IPS DF 6.9 (cell line): ENCODE data around the gene RPS6KC1.
"Not testable (repeated sequence)": the region's sequence is repeated elsewhere in the genome, so short reads cannot be mapped to it uniquely, and the experiment has no call there.

Experiments
- DNase-seq: peaks from one replicate; pipeline ENCODE4 v3.0.0-alpha.2; 2013; ENCODE audit warnings: low read depth, low spot score
- H3K27ac ChIP-seq: one replicate; pipeline ENCODE4 v1.5.1; 2013; ENCODE audit warnings: low read length, control low read depth
- H3K27me3 ChIP-seq: 2 replicates; pipeline ENCODE4 v1.6.1; 2013; ENCODE audit warnings: mild to moderate bottlenecking, low read length; ENCODE audit not compliant: control insufficient read depth, insufficient read depth
- H3K36me3 ChIP-seq: 2 replicates; pipeline ENCODE4 v1.6.1; 2013; ENCODE audit warnings: low read length; ENCODE audit not compliant: control insufficient read depth, insufficient read depth
- H3K4me1 ChIP-seq: 2 replicates; pipeline ENCODE4 v1.6.1; 2013; ENCODE audit warnings: low read length; ENCODE audit not compliant: control insufficient read depth, insufficient read depth
- H3K4me3 ChIP-seq: 2 replicates; pipeline ENCODE4 v1.5.1; 2013; ENCODE audit warnings: mild to moderate bottlenecking, low read length
- H3K9me3 ChIP-seq: 2 replicates; pipeline ENCODE4 v1.6.1; 2013; ENCODE audit warnings: low read length, inconsistent platforms; ENCODE audit not compliant: control insufficient read depth, insufficient read depth
- WGBS: extraction: QIAGEN DNeasy Blood & Tissue Kit; methylation state at CpG from one replicate; pipeline ENCODE4 v1.1.7; 2013; ENCODE audit warnings: mixed read lengths, missing lambda C conversion rate; ENCODE audit not compliant: insufficient read length, insufficient coverage; 5-methylcytosine and 5-hydroxymethylcytosine counted together

RPS6KC1 gene

DNA sequence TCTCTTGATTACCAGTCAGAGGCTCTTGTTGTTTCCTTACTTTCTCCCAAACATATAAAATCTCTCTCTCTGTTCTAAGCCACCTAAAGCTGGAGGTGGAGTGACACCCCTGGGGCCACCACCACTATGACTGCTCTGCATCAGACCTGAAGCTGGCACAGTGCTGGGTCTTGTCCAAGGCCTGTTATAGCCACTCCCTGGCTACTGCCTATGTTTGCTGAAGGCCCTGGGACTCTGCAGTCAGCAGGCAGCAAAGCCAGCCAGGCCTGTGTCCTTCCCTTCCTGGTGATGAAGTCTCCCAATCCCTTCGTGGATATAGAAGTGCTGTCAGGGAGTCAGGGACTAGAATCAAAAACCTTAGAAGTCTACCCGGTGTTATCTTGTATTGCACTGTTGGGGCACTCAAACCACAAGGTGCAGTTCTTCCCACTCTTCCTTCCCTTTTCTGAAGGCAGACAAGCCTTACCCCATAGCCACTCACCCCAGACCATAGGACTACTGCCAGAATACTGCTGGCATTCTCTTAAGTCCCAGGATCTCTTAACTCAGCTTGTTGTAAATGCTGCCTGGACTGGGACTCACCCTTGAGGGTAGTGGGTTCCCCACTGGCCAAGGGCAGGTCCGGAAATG lies 103.1 kb downstream of the RPS6KC1 start:
- no peaks in the 10 kb centered on the region for H3K36me3 ChIP-seq
- no CpG with 5 or more reads among the region's 3 CpGs for WGBS
- DNase-seq, result no peak
- no peaks in the 10 kb centered on the region for H3K9me3 ChIP-seq
- H3K4me3 ChIP-seq, result no peak overlapping the region
- H3K27ac ChIP-seq, result no peak overlapping the region
- H3K27me3 ChIP-seq, result no peaks in the 10 kb centered on the region
- no peaks in the 10 kb centered on the region for H3K4me1 ChIP-seq

DNA sequence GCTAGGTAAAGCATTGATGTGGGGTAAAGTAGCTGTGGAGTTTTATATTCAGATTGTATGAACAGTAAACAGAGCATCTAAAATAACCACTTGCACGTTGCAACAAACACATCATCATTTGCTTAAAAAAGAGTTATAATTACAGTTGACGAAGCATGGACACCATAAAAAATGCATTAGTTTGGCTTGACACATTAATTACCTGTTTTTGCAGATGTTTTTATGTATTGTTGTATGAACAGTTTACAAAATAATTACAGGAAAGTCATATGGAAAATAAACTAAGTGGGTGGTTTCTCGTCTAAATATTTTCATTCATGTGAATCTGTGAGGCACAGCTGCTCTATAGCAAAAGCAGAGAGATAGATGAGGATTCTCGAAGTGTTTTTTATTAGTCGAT lies 108.3 kb downstream of the RPS6KC1 start:
- H3K9me3 ChIP-seq, result no peaks in the 10 kb centered on the region
- no peaks in the 10 kb centered on the region for H3K27me3 ChIP-seq
- DNase-seq, result no peak
- no CpG with 5 or more reads among the region's 5 CpGs for WGBS
- H3K4me1 ChIP-seq, result no peaks in the 10 kb centered on the region
- no peak overlapping the region for H3K27ac ChIP-seq
- H3K4me3 ChIP-seq, result no peak overlapping the region
- no peaks in the 10 kb centered on the region for H3K36me3 ChIP-seq

DNA sequence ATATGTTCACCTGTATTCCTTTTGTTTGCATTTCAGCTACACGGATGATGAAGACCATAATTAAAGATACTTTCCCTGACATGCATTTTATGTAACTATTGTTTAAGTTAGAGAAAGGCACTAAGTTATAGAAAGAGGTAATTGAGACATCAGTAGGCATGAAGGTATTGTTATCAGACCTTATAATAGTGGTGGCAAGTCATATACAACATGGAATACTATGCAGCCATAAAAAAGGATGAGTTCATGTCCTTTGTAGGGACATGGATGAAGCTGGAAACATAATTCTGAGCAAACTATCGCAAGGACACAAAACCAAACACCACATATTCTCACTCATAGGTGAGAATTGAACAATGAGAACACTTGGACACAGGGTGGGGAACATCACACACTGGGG lies 109.4 kb downstream of the RPS6KC1 start:
- H3K36me3 ChIP-seq, H3K27me3 ChIP-seq, H3K27ac ChIP-seq, DNase-seq, H3K4me3 ChIP-seq, H3K9me3 ChIP-seq, H3K4me1 ChIP-seq: not testable (repeated sequence)
- whole genome bisulfite sequencing, result no CpG with 5 or more reads among the region's 2 CpGs

DNA sequence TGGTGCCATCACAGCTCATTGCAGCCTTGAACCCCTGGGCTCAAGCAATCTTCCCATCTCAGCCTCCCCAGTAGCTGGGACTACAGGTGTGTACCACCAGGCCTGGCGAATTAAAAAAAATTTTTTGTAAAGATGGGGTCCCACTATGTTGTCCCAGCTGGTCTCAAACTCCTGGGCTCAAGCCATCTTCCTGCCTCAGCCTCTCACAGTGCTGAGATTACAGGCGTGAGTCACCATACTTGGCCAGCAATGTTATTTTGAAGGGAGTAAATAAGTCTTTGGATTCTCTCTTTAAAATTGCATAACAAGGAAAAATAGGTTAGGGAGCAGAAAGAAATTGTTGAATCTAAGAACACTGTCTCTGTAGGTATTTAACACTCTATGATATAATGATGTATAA lies 111.3 kb downstream of the RPS6KC1 start:
- no peak overlapping the region for H3K4me3 ChIP-seq
- H3K36me3 ChIP-seq, result no peaks in the 10 kb centered on the region
- no peak for DNase-seq
- H3K27ac ChIP-seq, result no peak overlapping the region
- no peaks in the 10 kb centered on the region for H3K4me1 ChIP-seq
- H3K9me3 ChIP-seq, result no peaks in the 10 kb centered on the region
- no CpG with 5 or more reads among the region's 2 CpGs for WGBS
- H3K27me3 ChIP-seq, result no peaks in the 10 kb centered on the region

DNA sequence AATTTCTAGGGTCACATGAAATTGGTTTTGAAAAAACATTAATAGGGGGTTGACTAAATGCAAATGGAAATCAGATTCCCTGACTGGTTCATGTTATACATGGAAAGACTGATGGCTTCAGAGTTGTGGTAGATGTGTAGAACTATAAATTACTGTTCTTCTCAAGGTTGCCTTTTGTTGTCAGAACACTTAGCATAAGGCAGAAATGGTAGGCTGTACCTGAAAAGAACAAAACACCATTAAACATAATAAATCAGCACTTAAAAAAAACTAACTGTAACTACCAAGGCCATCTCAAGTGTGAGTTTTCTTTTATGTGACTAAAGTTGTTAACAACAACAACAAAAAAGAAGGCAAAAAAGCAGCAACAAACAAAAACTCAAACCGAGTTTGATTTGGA lies 111.8 kb downstream of the RPS6KC1 start:
- Histone ChIP-seq H3K27ac (no peak overlapping the region), H3K36me3 (no peaks in the 10 kb centered on the region), H3K4me1 (no peaks in the 10 kb centered on the region), H3K9me3 (no peaks in the 10 kb centered on the region), H3K4me3 (no peak overlapping the region), H3K27me3 (no peaks in the 10 kb centered on the region)
- WGBS, result no CpG with 5 or more reads among the region's 1 CpG
- DNase-seq, result no peak

DNA sequence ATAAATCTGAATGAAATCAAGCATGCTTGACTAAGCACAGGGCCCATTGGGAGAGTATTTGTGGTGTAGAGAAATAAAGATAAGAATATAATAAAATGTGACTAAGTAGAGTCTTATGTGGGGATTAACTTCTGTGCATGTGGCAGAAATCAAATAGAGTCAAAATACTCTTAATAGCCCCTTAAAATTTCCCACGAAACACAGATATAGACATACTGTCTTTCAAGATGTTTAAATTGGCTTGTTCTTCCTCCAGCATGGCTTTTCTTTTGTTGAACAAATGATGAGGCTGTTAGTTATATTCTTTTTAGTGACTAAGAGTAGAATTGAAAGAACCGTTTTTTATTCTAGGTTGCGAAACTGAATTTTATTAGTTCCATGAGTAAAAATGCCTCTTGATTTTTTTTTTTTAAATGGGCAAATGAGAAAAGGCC lies 112.3 kb downstream of the RPS6KC1 start:
- WGBS, result no CpG with 5 or more reads among the region's 3 CpGs
- no peak for DNase-seq
- Histone ChIP-seq H3K27me3 (no peaks in the 10 kb centered on the region), H3K27ac (no peak overlapping the region), H3K36me3 (no peaks in the 10 kb centered on the region), H3K9me3 (no peaks in the 10 kb centered on the region), H3K4me3 (no peak overlapping the region), H3K4me1 (no peaks in the 10 kb centered on the region)

DNA sequence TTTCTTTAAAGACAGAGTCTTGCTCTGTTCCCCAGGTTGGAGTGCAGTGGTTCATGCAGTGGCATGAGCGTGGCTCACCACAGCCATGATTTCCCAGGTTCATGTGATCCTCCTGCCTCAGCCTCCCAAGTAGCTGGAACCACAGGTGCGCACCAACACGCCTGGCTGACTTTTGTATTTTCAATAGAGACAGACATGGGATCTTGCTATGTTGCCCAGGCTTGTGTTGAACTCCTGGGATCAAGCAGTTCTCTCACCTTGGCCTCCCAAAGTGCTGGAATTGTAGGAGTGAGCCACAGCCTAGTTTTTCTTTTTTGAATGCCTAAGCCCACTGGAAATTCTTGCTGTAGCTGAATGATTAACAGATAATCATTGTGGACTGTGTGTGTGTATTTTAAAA lies 113.5 kb downstream of the RPS6KC1 start:
- Histone ChIP-seq H3K4me3 (no peak overlapping the region), H3K36me3 (no peaks in the 10 kb centered on the region), H3K27me3 (no peaks in the 10 kb centered on the region), H3K4me1 (no peaks in the 10 kb centered on the region), H3K27ac (no peak overlapping the region), H3K9me3 (no peaks in the 10 kb centered on the region)
- DNase-seq, result no peak
- no CpG with 5 or more reads among the region's 3 CpGs for WGBS

DNA sequence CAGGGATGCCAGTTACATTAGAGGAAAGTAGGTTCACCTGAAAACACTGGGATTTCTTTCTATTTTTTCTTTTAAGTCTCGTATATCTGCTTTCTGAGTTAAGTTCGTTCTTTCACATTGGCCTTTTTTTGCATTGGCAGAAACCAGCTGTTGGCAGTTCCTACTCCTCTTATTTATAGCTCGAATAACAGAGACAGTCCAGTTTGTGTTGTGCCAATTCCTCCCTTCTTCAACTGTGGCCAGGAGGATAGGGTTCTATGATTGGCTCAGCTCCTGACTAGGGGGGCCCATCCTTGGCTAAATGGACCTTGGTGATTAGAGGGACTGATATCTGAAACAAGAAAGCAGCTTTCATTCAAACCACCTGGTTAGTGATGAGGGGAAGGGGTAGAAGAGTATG lies 115.8 kb downstream of the RPS6KC1 start:
- no CpG with 5 or more reads among the region's 3 CpGs for WGBS
- Histone ChIP-seq H3K4me3 (no peak overlapping the region), H3K27ac (no peak overlapping the region), H3K4me1 (no peaks in the 10 kb centered on the region), H3K36me3 (no peaks in the 10 kb centered on the region), H3K27me3 (no peaks in the 10 kb centered on the region), H3K9me3 (no peaks in the 10 kb centered on the region)
- no peak for DNase-seq

DNA sequence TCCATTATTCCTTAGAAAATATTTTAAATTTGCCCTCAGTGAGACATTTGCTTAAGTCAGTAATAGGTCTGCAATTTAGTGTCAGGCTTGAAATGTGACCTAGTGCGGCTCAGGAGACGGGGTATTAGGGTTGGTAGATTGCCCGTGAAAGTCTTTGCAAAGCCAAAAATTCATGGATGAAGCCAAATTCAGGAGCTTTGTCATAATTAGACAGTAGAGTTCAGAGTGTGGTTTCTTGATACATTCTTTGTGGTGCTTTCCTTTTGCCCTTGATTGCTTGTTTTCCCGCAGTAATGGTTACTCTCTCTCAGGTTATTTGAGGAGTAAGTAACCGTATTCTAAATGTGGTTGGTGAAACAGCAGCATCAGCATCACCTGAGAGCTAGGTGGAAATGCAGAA lies 120.7 kb downstream of the RPS6KC1 start:
- H3K27me3 ChIP-seq, result no peaks in the 10 kb centered on the region
- H3K27ac ChIP-seq, result no peak overlapping the region
- H3K9me3 ChIP-seq, result no peaks in the 10 kb centered on the region
- no peaks in the 10 kb centered on the region for H3K4me1 ChIP-seq
- H3K36me3 ChIP-seq, result no peaks in the 10 kb centered on the region
- no peak for DNase-seq
- no peak overlapping the region for H3K4me3 ChIP-seq
- no CpG with 5 or more reads among the region's 5 CpGs for WGBS

DNA sequence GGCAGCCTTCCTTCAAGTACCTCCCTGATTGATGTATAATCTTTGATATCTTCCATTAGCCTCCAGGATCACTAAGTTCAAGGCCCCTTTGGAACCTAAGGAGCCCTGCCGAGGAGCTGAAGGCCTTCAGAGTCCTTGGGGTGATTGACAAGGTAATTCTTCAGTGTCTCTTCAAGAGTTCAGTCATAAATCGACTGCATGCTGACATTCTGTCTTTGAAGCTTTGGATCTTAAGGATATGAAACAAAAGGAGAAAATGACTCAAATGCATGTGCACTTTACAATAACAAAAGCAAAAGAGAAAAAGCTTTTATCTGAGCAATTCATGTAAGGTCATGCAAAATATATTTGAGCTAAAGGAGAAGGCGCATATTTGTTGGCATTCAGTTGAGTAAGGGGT lies 125.3 kb downstream of the RPS6KC1 start:
- no peaks in the 10 kb centered on the region for H3K4me1 ChIP-seq
- H3K27me3 ChIP-seq, result no peaks in the 10 kb centered on the region
- no peak overlapping the region for H3K4me3 ChIP-seq
- WGBS, result 100% methylated on average over 1 of the region's 3 CpGs
- H3K9me3 ChIP-seq, result no peaks in the 10 kb centered on the region
- no peak overlapping the region for H3K27ac ChIP-seq
- no peak for DNase-seq
- H3K36me3 ChIP-seq, result no peaks in the 10 kb centered on the region

DNA sequence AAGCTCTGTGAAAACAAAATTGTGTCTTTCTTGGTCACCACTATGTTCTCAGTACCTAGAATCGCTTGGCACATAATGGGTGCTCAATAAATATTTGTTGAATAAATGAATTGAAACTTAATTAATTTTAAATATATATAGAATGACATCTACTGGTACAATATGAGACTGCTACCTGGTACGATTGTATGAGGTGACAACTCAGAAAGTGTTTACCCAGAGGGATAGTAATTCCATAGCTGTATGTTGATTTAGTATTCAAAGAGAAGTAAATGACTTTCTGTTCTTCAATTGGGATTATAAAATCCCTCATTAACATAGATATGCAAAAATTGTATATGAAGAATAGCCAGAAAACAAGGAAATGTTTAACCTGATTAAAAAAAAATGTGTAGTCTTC lies 128.7 kb downstream of the RPS6KC1 start:
- Histone ChIP-seq H3K9me3 (no peaks in the 10 kb centered on the region), H3K27me3 (no peaks in the 10 kb centered on the region), H3K4me3 (no peak overlapping the region), H3K36me3 (no peaks in the 10 kb centered on the region), H3K4me1 (no peaks in the 10 kb centered on the region), H3K27ac (no peak overlapping the region)
- no CpG with 5 or more reads among the region's 2 CpGs for WGBS
- no peak for DNase-seq
